Brain microvascular endothelial cell (primary cell): ENCODE data around the gene ZFYVE16.
A peak's percentile ranks its signal among the peaks of the same experiment; 100 is the strongest.

ENCODE experiments used
- DNase-seq: peaks from one replicate; pipeline ENCODE4 v3.0.0-alpha.2; 2020
- H3K27ac ChIP-seq: fragments of 250-450 bp; sonication (Bioruptor Pico); 2 replicates; pipeline ENCODE4 v1.5.1; 2020; ENCODE audit warnings: mild to moderate bottlenecking, moderate library complexity
- H3K27me3 ChIP-seq: fragments of 250-450 bp; sonication (Bioruptor Pico); replicated peaks from 2 replicates; pipeline ENCODE4 v1.5.1; 2020; ENCODE audit warnings: mild to moderate bottlenecking
- H3K36me3 ChIP-seq: fragments of 250-450 bp; sonication (Bioruptor Pico); replicated peaks from 2 replicates; pipeline ENCODE4 v1.5.1; 2020; ENCODE audit warnings: mild to moderate bottlenecking
- H3K4me3 ChIP-seq: 2 replicates; pipeline ENCODE4 v1.5.1; 2011; ENCODE audit warnings: low read depth, mild to moderate bottlenecking, control low read depth, low read length, moderate library complexity
- in situ Hi-C: cut with HindIII; loops from 2 replicates; pipeline ENCODE4 v1.10.0; 2017; ENCODE audit warnings: low sequenced_read_pairs, low pct_ligation_motif_present
- TF ChIP-seq, protein P1 (sequence below): IDR thresholded peaks from 2 replicates; pipeline ENCODE4 v1.5.1; 2011; ENCODE audit warnings: low read depth, mild to moderate bottlenecking, moderate library complexity, low read length, control low read depth, inconsistent platforms; ENCODE audit errors: missing control alignments

The ZFYVE16 gene

GRCh38 chr5:80407735-80408483 is at the start of gene ZFYVE16:
TSS of gene ZFYVE16 (plus strand) at chr5:80408064. CDS start at chr5:80434148, 26,084 bp downstream.
- Histone ChIP-seq H3K4me3 (peak within 1 kb of the TSS; percentile 87), H3K36me3 (no peaks in the 10 kb centered on the region), H3K27me3 (no peaks in the 10 kb centered on the region), H3K27ac (peak within 1 kb of the TSS; percentile 93)
- DNase-seq: peak; percentile 95
- in situ Hi-C loops: no loop called here
- TF ChIP-seq, protein P1, sequence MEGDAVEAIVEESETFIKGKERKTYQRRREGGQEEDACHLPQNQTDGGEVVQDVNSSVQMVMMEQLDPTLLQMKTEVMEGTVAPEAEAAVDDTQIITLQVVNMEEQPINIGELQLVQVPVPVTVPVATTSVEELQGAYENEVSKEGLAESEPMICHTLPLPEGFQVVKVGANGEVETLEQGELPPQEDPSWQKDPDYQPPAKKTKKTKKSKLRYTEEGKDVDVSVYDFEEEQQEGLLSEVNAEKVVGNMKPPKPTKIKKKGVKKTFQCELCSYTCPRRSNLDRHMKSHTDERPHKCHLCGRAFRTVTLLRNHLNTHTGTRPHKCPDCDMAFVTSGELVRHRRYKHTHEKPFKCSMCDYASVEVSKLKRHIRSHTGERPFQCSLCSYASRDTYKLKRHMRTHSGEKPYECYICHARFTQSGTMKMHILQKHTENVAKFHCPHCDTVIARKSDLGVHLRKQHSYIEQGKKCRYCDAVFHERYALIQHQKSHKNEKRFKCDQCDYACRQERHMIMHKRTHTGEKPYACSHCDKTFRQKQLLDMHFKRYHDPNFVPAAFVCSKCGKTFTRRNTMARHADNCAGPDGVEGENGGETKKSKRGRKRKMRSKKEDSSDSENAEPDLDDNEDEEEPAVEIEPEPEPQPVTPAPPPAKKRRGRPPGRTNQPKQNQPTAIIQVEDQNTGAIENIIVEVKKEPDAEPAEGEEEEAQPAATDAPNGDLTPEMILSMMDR: peak; percentile 49

DNA sequence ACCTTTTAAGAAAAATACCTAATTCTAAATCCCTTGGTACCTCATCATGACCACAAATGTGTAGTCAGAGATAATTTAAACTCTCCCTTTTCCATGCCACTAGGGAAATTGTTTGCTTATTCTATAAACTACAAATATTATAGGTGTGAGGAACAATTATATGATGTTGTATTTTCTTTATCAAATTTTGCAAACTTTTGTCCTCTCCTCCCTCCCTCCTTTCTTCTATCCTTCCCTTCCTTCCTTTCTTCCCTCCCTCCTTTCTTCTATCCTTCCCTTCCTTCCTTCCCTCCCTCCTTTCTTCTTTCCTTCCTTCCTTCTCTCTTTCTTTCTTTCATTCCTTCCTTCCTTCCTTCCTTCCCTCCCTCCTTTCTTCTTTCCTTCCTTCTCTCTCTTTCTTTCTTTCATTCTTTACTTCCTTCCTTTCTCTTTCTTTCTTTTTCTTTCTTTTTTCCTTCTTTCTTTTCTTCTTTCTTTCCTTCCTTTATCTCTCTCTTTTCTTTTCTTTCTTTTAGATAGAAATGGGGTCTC is 46.9 kb upstream of the ZFYVE16 start:
- no peak overlapping the region for H3K27ac ChIP-seq
- in situ Hi-C loops: no loop called here
- TF ChIP-seq, protein P1: no peak

GRCh38 chr5:80364892-80365291 is 43.0 kb upstream of the ZFYVE16 start:
- TF ChIP-seq, protein P1: no peak

More for the DNA sequence above, 46.9 kb upstream of the ZFYVE16 start:
- Histone ChIP-seq H3K4me3 (no peak overlapping the region), H3K36me3 (no peaks in the 10 kb centered on the region), H3K27me3 (no peaks in the 10 kb centered on the region)
- DNase-seq: no peak

GRCh38 chr5:80368661-80369480 is 39.0 kb upstream of the ZFYVE16 start:
- no peaks in the 10 kb centered on the region for H3K27me3 ChIP-seq
- TF ChIP-seq, protein P1: no peak
- no peak for DNase-seq
- no peak overlapping the region for H3K27ac ChIP-seq
- no peaks in the 10 kb centered on the region for H3K36me3 ChIP-seq
- in situ Hi-C loops: no loop called here
- H3K4me3 ChIP-seq: no peak overlapping the region

More at GRCh38 chr5:80364892-80365291, 43.0 kb upstream of the ZFYVE16 start:
- H3K4me3 ChIP-seq: no peak overlapping the region
- no peaks in the 10 kb centered on the region for H3K36me3 ChIP-seq
- no peak overlapping the region for H3K27ac ChIP-seq
- no peaks in the 10 kb centered on the region for H3K27me3 ChIP-seq
- no peak for DNase-seq
- in situ Hi-C loops: no loop called here

- Histone ChIP-seq H3K27me3 (no peaks in the 10 kb centered on the region), H3K4me3 (no peak overlapping the region), H3K36me3 (no peaks in the 10 kb centered on the region), H3K27ac (no peak overlapping the region)
- in situ Hi-C loops: no loop called here
- TF ChIP-seq, protein P1: no peak
- DNase-seq: no peak
These were observed 38.3 kb upstream of the ZFYVE16 start for GRCh38 chr5:80369521-80369920.
